ENCODE results near the gene HSD17B11.
A peak's percentile ranks its signal among the peaks of the same experiment; 100 is the strongest.
"Not testable (repeated sequence)": the region's sequence is repeated elsewhere in the genome, so short reads cannot be mapped to it uniquely, and the experiment has no call there.

HSD17B11 gene

DNA sequence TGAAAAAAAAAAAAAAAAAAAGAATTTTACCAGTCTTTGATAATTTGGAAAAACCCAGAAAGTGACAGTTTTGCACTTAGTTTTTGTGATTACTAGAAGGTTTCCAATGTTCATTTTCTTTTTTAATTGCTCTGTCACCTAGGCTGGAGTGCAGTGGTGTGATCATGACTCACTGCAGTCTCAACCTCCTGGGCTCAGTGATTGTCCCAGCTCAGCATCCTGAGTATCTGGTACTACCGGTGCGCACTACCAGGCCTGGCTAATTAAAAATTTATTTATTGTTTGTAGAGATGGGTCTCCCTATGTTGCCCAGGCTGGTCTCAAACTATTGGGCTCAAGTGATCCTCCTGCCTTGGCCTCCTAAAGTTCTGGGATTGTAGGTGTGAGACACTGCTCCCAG is 34.7 kb upstream of the HSD17B11 start:
- TF ChIP-seq, protein P1, sequence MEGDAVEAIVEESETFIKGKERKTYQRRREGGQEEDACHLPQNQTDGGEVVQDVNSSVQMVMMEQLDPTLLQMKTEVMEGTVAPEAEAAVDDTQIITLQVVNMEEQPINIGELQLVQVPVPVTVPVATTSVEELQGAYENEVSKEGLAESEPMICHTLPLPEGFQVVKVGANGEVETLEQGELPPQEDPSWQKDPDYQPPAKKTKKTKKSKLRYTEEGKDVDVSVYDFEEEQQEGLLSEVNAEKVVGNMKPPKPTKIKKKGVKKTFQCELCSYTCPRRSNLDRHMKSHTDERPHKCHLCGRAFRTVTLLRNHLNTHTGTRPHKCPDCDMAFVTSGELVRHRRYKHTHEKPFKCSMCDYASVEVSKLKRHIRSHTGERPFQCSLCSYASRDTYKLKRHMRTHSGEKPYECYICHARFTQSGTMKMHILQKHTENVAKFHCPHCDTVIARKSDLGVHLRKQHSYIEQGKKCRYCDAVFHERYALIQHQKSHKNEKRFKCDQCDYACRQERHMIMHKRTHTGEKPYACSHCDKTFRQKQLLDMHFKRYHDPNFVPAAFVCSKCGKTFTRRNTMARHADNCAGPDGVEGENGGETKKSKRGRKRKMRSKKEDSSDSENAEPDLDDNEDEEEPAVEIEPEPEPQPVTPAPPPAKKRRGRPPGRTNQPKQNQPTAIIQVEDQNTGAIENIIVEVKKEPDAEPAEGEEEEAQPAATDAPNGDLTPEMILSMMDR (IDR thresholded peaks at IDR 0.05; ENCODE audit: low read depth, low read length, missing control alignments) = no peak
- no peak overlapping the region for H3K4me3 ChIP-seq (replicated peaks; ENCODE audit: low read depth, low read length)
- DNase-seq (ENCODE audit: extremely low read depth, low read depth) = no peak

DNA sequence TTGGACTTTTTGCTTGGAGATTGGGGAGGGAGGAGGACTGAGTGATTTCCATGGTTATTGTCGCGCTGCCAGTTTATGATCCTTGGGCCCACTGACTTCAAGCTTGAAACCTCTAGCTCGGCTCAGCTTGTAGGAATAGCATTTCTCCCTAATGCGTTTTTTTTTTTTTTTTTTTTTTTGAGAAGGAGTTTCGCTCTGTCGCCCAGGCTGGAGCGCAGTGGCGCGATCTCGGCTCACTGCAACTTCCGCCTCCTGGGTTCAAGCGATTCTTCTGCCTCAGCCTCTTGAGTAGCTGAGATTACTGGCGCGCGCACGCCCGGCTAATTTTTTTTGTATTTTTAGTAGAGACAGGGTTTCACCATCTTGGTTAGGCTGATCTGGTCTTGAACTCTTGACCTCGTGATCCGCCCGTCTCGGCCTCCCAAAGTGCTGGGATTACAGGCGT is 33.1 kb upstream of the HSD17B11 start:
- peak overlapping the region; percentile 81 for H3K4me3 ChIP-seq (replicated peaks; ENCODE audit: low read depth, low read length)
- not testable (repeated sequence) for DNase-seq (ENCODE audit: extremely low read depth, low read depth)

DNA sequence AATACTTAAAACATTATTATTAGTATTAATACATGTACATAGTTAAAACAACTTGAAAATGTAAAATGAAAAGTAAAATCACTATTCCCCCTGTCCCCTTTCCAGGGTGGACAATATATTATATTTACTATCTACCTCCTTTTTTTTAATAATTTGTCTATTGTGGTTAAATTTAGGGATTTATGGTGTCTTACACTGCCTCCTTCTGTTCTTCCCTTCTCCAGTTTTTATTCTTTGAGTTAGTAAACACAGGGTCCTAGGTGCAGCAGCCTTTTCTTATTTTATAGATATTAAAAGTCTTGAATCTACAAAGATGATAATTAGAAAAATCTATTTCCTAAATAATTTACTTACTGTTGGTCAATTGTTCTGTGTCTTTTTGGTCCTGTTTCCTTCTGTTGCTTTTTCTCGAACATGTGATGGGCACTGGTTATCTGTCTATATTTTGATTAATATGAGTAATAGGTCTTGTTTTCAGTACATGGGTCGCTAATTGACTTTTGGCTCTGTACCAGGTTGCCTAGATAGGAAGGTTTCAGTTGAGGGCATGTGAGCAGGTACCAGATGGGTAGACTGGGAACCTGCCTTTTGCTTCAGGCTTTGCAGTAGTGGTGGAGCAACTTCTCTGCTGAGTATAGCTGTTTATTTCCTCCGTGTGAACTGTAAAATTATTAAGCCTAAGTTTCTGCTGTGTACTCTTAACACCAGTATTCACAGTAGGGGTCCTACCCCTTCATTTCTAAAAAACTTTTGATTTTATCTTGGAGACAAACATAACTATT is 32.5 kb upstream of the HSD17B11 start:
- peak overlapping the region; percentile 81 for H3K4me3 ChIP-seq (replicated peaks; ENCODE audit: low read depth, low read length)
- TF ChIP-seq, protein P1 (IDR thresholded peaks at IDR 0.05; ENCODE audit: low read depth, low read length, missing control alignments) = no peak
- DNase-seq (ENCODE audit: extremely low read depth, low read depth) = no peak

- peak; percentile 87 for DNase-seq (ENCODE audit: extremely low read depth, low read depth)
- TF ChIP-seq, protein P1 (IDR thresholded peaks at IDR 0.05; ENCODE audit: low read depth, low read length, missing control alignments) = no peak
- peak within 1 kb of the TSS; percentile 81 for H3K4me3 ChIP-seq (replicated peaks; ENCODE audit: low read depth, low read length)
These were observed 31.4 kb upstream of the HSD17B11 start, which contains the start of gene NUDT9 for GRCh38 chr4:87422104-87423052. Gene NUDT9 (plus strand): TSS chr4:87422573. CDS start chr4:87422906, 333 bp downstream.

GRCh38 chr4:87420276-87420830 is 29.4 kb upstream of the HSD17B11 start:
- H3K4me3 ChIP-seq (replicated peaks; ENCODE audit: low read depth, low read length) = no peak overlapping the region
- TF ChIP-seq, protein P1 (IDR thresholded peaks at IDR 0.05; ENCODE audit: low read depth, low read length, missing control alignments) = no peak
- DNase-seq (ENCODE audit: extremely low read depth, low read depth) = no peak

GRCh38 chr4:87419578-87420249 is 28.7 kb upstream of the HSD17B11 start:
- H3K4me3 ChIP-seq (replicated peaks; ENCODE audit: low read depth, low read length) = no peak overlapping the region
- no peak for DNase-seq (ENCODE audit: extremely low read depth, low read depth)
- TF ChIP-seq, protein P1 (IDR thresholded peaks at IDR 0.05; ENCODE audit: low read depth, low read length, missing control alignments) = no peak

GRCh38 chr4:87418410-87418809 is 27.4 kb upstream of the HSD17B11 start:
- H3K4me3 ChIP-seq (replicated peaks; ENCODE audit: low read depth, low read length); DNase-seq (ENCODE audit: extremely low read depth, low read depth): not testable (repeated sequence)

Measured in HFF-Myc (cell line).